Prostate gland (tissue), 2 donors: ENCODE results near the gene KCNMB4. TPM values are rescaled to one million over a fixed set of nuclear protein-coding genes. Genes with fewer than 3 reads are reported as not detected.

Experiments used
- DNase-seq: peaks from one replicate; pipeline ENCODE4 v3.0.0-alpha.2; 2019; ENCODE audit warnings: low spot score
- H3K27ac ChIP-seq, 2 donors: fragments of 200-600 bp; sonication (generic); 2 replicates each; pipeline ENCODE4 v1.5.1; 2017 to 2019
- H3K27me3 ChIP-seq: fragments of 200-600 bp; sonication (generic); replicated peaks from 2 replicates; pipeline ENCODE4 v1.5.1; 2019; ENCODE audit not compliant: insufficient read depth
- H3K36me3 ChIP-seq, 2 donors: fragments of 200-600 bp; sonication (generic); 1 replicate in 1 of 2; 2 replicates in 1 of 2; pipeline versions ENCODE4 v1.5.1 to v1.8.1; 2017 to 2019
- H3K4me1 ChIP-seq: fragments of 200-600 bp; sonication (generic); replicated peaks from 2 replicates; pipeline ENCODE4 v1.5.1; 2019
- H3K4me3 ChIP-seq, 2 donors: fragments of 200-600 bp; sonication (generic); 2 replicates each; pipeline ENCODE4 v1.5.1; 2017 to 2019
- H3K9me3 ChIP-seq: fragments of 200-600 bp; sonication (generic); 2 replicates; pipeline ENCODE4 v1.5.1; 2017
- CTCF ChIP-seq, 4 experiments: fragments of 200-600 bp in 2 of 4; fragments of 450-650 bp in 2 of 4; sonication (generic) in 2 of 4; IDR thresholded peaks; 1 replicate in 3 of 4; 2 replicates in 1 of 4; pipeline ENCODE4 v1.5.1; 2016 to 2019; ENCODE audit warnings: antibody characterized with exemption in 4 of 4, mild to moderate bottlenecking in 2 of 4, moderate library complexity in 2 of 4
- POLR2A ChIP-seq: fragments of 450-650 bp; IDR thresholded peaks from one replicate; pipeline ENCODE4 v1.6.1; 2016; ENCODE audit warnings: antibody characterized with exemption, mild to moderate bottlenecking
- POLR2AphosphoS5 ChIP-seq: sonication (generic); formaldehyde crosslinking; IDR thresholded peaks from one replicate; pipeline ENCODE4 v1.6.1; 2017; ENCODE audit warnings: antibody characterized with exemption
- WGBS: methylation state at CpG from one replicate; pipeline ENCODE4 v1.1.5; 2018; 5-methylcytosine and 5-hydroxymethylcytosine counted together
- intact Hi-C: fragments of 100-400 bp; cut with DNase I; formaldehyde crosslinking; loops from one replicate; pipeline ENCODE4 v1.14.2; 2022
- small RNA-seq, 2 donors: library from RNA; depleted of rRNA; stranded (forward); fragments of <200 nt; gene quantifications; one replicate each; pipeline ENCODE3, GENCODE V24; 2016
- total RNA-seq, 2 donors: library from RNA; depleted of rRNA; stranded (reverse); fragments of >200 nt; gene quantifications; one replicate each; pipeline ENCODE4 v1.1.0, GENCODE V29; 2016

KCNMB4 gene
- total RNA-seq, 2 donors from 2014 or later, result 1.5 to 4.8 TPM

GRCh38 chr12:70469221-70469820 is 103.2 kb downstream of the KCNMB4 start:
- intact Hi-C loops, result no loop called here
- 95% methylated on average over 12 of the region's 12 CpGs for WGBS
- no peak overlapping the region for H3K4me3 ChIP-seq
- no peaks in the 10 kb centered on the region for H3K27me3 ChIP-seq
- no peak overlapping the region for H3K27ac ChIP-seq
- no peaks in the 10 kb centered on the region for H3K36me3 ChIP-seq
- TF ChIP-seq POLR2A (no peak), CTCF (IDR thresholded peaks at IDR 0.05) (no peak), POLR2AphosphoS5 (no peak)
- DNase-seq, result no peak
- H3K4me1 ChIP-seq, result no peaks in the 10 kb centered on the region
- H3K9me3 ChIP-seq, result no peaks in the 10 kb centered on the region

- H3K36me3 ChIP-seq, result no peaks in the 10 kb centered on the region
- DNase-seq, result no peak
- TF ChIP-seq POLR2A (no peak), POLR2AphosphoS5 (no peak), CTCF (IDR thresholded peaks at IDR 0.05) (no peak)
- intact Hi-C loops, result no loop called here
- H3K27ac ChIP-seq, result no peak overlapping the region
- H3K4me1 ChIP-seq, result no peaks in the 10 kb centered on the region
- H3K4me3 ChIP-seq, result no peak overlapping the region
- 89% methylated on average over 1 of the region's 1 CpG for WGBS
- no peaks in the 10 kb centered on the region for H3K27me3 ChIP-seq
- H3K9me3 ChIP-seq, result no peaks in the 10 kb centered on the region
Measured at GRCh38 chr12:70482764-70483163, 116.7 kb downstream of the KCNMB4 start.

Small RNA genes lying within 50 kb of the gene (small RNA-seq; reads per million reads assigned to genes)
- gene RNU4-65P, result 0 reads per million in 2 donors

Other genes with a start within 250 kb of the KCNMB4 start
- 100 to 1,000 TPM in 1 of 2 donors, 10 to 100 TPM in 1; 57.2 to 142 TPM for gene CNOT2, start 122.9 kb upstream of the KCNMB4 start, total RNA-seq